B cell (primary cell): Measurements from ENCODE around the gene NHEJ1.

ENCODE experiments used
- EZH2 ChIP-seq: IDR thresholded peaks from 2 replicates; pipeline ENCODE4 v1.6.1; 2012; ENCODE audit warnings: borderline replicate concordance, low read depth, mild to moderate bottlenecking, moderate library complexity, low read length; ENCODE audit not compliant: insufficient read depth, poor library complexity, severe bottlenecking
- TF ChIP-seq, protein P1 (sequence below): fragments of 200-600 bp; IDR thresholded peaks from one replicate; pipeline ENCODE4 v1.8.0; 2022; ENCODE audit warnings: antibody characterized with exemption, mild to moderate bottlenecking

DNA sequence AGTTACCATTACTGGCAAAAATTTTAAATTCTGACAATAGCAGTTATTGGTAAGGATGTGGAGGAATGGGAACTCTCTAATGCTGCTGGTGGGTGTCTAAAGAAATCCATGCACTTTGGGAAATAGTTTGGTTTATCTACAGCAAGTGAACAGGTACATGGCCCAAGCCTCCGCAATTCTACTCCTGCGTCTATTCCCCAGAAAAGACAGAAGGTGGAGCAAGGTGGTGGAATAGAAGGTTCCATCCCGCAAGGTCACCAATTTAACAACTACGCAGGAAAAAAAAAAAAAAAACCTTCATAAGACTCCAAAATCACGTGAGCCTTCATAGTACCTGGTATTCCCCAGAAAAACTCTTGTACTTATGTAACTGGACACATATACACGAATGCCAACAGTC is 125.8 kb downstream of the NHEJ1 start:
- TF ChIP-seq, protein P1, sequence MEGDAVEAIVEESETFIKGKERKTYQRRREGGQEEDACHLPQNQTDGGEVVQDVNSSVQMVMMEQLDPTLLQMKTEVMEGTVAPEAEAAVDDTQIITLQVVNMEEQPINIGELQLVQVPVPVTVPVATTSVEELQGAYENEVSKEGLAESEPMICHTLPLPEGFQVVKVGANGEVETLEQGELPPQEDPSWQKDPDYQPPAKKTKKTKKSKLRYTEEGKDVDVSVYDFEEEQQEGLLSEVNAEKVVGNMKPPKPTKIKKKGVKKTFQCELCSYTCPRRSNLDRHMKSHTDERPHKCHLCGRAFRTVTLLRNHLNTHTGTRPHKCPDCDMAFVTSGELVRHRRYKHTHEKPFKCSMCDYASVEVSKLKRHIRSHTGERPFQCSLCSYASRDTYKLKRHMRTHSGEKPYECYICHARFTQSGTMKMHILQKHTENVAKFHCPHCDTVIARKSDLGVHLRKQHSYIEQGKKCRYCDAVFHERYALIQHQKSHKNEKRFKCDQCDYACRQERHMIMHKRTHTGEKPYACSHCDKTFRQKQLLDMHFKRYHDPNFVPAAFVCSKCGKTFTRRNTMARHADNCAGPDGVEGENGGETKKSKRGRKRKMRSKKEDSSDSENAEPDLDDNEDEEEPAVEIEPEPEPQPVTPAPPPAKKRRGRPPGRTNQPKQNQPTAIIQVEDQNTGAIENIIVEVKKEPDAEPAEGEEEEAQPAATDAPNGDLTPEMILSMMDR = no peak
- no peak for TF ChIP-seq EZH2
